ENCODE results near the gene MRPL21. TPM values are rescaled to one million over a fixed set of nuclear protein-coding genes. Genes with fewer than 3 reads are reported as not detected.
"Not testable (repeated sequence)": the region's sequence is repeated elsewhere in the genome, so short reads cannot be mapped to it uniquely, and the experiment has no call there.

MRPL21 gene
- total RNA-seq, 1 donor from 2014 or later, result 52.5 TPM

GRCh38 chr11:68862421-68862820 lies 41.2 kb downstream of the MRPL21 start:
- no peak for DNase-seq (ENCODE audit: low spot score in 2 of 2, unreplicated experiment in 2 of 2)

GRCh38 chr11:68859123-68859522 lies 44.5 kb downstream of the MRPL21 start:
- no peak for DNase-seq (ENCODE audit: low spot score in 2 of 2, unreplicated experiment in 2 of 2)
- peaks cover 11% of the 10 kb centered on the region for H3K9me3 Mint-ChIP-seq
- peaks cover 17% of the 10 kb centered on the region for H3K4me1 Mint-ChIP-seq
- H3K27me3 Mint-ChIP-seq (ENCODE audit: low read depth), result peaks cover 7% of the 10 kb centered on the region
- H3K4me3 Mint-ChIP-seq, result no peak overlapping the region
- no peak for TF ChIP-seq CTCF (IDR thresholded peaks at IDR 0.05; ENCODE audit: unreplicated experiment)
- H3K36me3 Mint-ChIP-seq, result peaks cover 10% of the 10 kb centered on the region
- H3K27ac Mint-ChIP-seq, result no peak overlapping the region

More at GRCh38 chr11:68862421-68862820, 41.2 kb downstream of the MRPL21 start:
- no peaks in the 10 kb centered on the region for H3K27me3 Mint-ChIP-seq (ENCODE audit: low read depth)
- H3K9me3 Mint-ChIP-seq, result peaks cover 11% of the 10 kb centered on the region
- peaks cover 3% of the 10 kb centered on the region for H3K4me1 Mint-ChIP-seq
- no peak overlapping the region for H3K4me3 Mint-ChIP-seq
- H3K27ac Mint-ChIP-seq, result no peak overlapping the region
- TF ChIP-seq CTCF (IDR thresholded peaks at IDR 0.05; ENCODE audit: unreplicated experiment), result no peak
- peaks cover 10% of the 10 kb centered on the region for H3K36me3 Mint-ChIP-seq

GRCh38 chr11:68857037-68857586 lies 46.5 kb downstream of the MRPL21 start:
- Mint-ChIP-seq H3K27me3 (ENCODE audit: low read depth) (peaks cover 25% of the 10 kb centered on the region), H3K9me3 (no peaks in the 10 kb centered on the region), H3K4me3 (no peak overlapping the region), H3K27ac (peak overlapping the region; percentile 79), H3K4me1 (peaks cover 17% of the 10 kb centered on the region), H3K36me3 (no peaks in the 10 kb centered on the region)
- TF ChIP-seq CTCF (IDR thresholded peaks at IDR 0.05; ENCODE audit: unreplicated experiment), result no peak
- no peak for DNase-seq (ENCODE audit: low spot score in 2 of 2, unreplicated experiment in 2 of 2)

GRCh38 chr11:68856425-68857030 lies 47.1 kb downstream of the MRPL21 start:
- peak overlapping the region; percentile 24 for H3K4me3 Mint-ChIP-seq
- not testable (repeated sequence) for H3K9me3 Mint-ChIP-seq; DNase-seq (ENCODE audit: low spot score in 2 of 2, unreplicated experiment in 2 of 2); H3K36me3 Mint-ChIP-seq; H3K27ac Mint-ChIP-seq
- H3K4me1 Mint-ChIP-seq, result peaks cover 17% of the 10 kb centered on the region
- peaks cover 29% of the 10 kb centered on the region for H3K27me3 Mint-ChIP-seq (ENCODE audit: low read depth)

- peak in 1 of 2 experiments; percentile 57 for DNase-seq (ENCODE audit: low spot score in 2 of 2, unreplicated experiment in 2 of 2)
- H3K27ac Mint-ChIP-seq, result peak overlapping the region; percentile 43
- no peaks in the 10 kb centered on the region for H3K36me3 Mint-ChIP-seq
- H3K4me1 Mint-ChIP-seq, result peaks cover 17% of the 10 kb centered on the region
- no peak for TF ChIP-seq CTCF (IDR thresholded peaks at IDR 0.05; ENCODE audit: unreplicated experiment)
- H3K4me3 Mint-ChIP-seq, result peak overlapping the region; percentile 61
- no peaks in the 10 kb centered on the region for H3K9me3 Mint-ChIP-seq
- peaks cover 34% of the 10 kb centered on the region for H3K27me3 Mint-ChIP-seq (ENCODE audit: low read depth)
Measured at GRCh38 chr11:68855205-68855981, 48.2 kb downstream of the MRPL21 start.

All from mesothelial cell of epicardium (in vitro differentiated cells).